ENCODE results near the gene ARHGAP18. TPM values are rescaled to one million over a fixed set of nuclear protein-coding genes. Genes with fewer than 3 reads are reported as not detected.

Gene ARHGAP18
- total and polyA plus RNA-seq, 2 of the 13 experiments (the other 11 are each of a cell fraction or from before 2014, with no cell fraction given): 58.2 to 115 TPM

GRCh38 chr6:129644567-129645015, 65.4 kb downstream of the ARHGAP18 start (continued):
- TF ChIP-seq MLX (CRISPR knock-in tag; IDR thresholded peaks at IDR 0.05): 0 out of 2 replicates have a peak, but pooled peaks have one; percentile 34
- no peak for TF ChIP-seq BCLAF1 (IDR thresholded peaks at IDR 0.05)
- TF ChIP-seq SMAD9 (CRISPR knock-in tag; IDR thresholded peaks at IDR 0.05): no peak
- TF ChIP-seq THAP9 (CRISPR knock-in tag; IDR thresholded peaks at IDR 0.05; ENCODE audit: borderline replicate concordance): no peak
- no peak for TF ChIP-seq RFX5 (IDR thresholded peaks at IDR 0.05; ENCODE audit: low read depth, low read length)
- TF ChIP-seq GATA4 (IDR thresholded peaks at IDR 0.05; ENCODE audit: borderline replicate concordance, low read depth): no peak
- no peak for TF ChIP-seq KDM4B (CRISPR knock-in tag; IDR thresholded peaks at IDR 0.05)
- no peak for TF ChIP-seq NBN (conservative IDR thresholded peaks at IDR 0.05)
- TF ChIP-seq ZNF18 (CRISPR knock-in tag; IDR thresholded peaks at IDR 0.05; ENCODE audit: insufficient replicate concordance): no peak
- TF ChIP-seq ZNF570 (CRISPR knock-in tag; IDR thresholded peaks at IDR 0.05; ENCODE audit: borderline replicate concordance): no peak
- peak; percentile 61 for TF ChIP-seq RARA (CRISPR knock-in tag; IDR thresholded peaks at IDR 0.05)
- no peak for TF ChIP-seq MNT (IDR thresholded peaks at IDR 0.05)
- no peak for TF ChIP-seq PITX1 (CRISPR knock-in tag; IDR thresholded peaks at IDR 0.05)
- no peak for TF ChIP-seq CHD4 (IDR thresholded peaks at IDR 0.05; ENCODE audit: borderline replicate concordance, low read length)
- no peak for TF ChIP-seq HNRNPL (IDR thresholded peaks at IDR 0.05; ENCODE audit: low read depth, low read length)
- no peak for TF ChIP-seq TERF1 (CRISPR knock-in tag; IDR thresholded peaks at IDR 0.05)
